ENCODE results near the gene TLN1.

- TF ChIP-seq CTCF (conservative IDR thresholded peaks at IDR 0.05; ENCODE audit: low read depth in 2 of 2) (no peak), POLR2AphosphoS5 (IDR thresholded peaks at IDR 0.05; ENCODE audit: low read depth) (no peak), EZH2 (IDR thresholded peaks at IDR 0.05; ENCODE audit: low read depth, unreplicated experiment) (no peak), CREB1 (CRISPR knock-in tag; IDR thresholded peaks at IDR 0.05; ENCODE audit: low read depth) (no peak), EZH2phosphoT487 (IDR thresholded peaks at IDR 0.05; ENCODE audit: unreplicated experiment) (no peak), REST (IDR thresholded peaks at IDR 0.05; ENCODE audit: unreplicated experiment) (no peak)
Observed at GRCh38 chr9:35652829-35653209, 79.2 kb downstream of the TLN1 start.
